Prostate gland (tissue), 2 donors: ENCODE results near the gene ASPDH. TPM values are rescaled to one million over a fixed set of nuclear protein-coding genes. Genes with fewer than 3 reads are reported as not detected.

Experiments used
- DNase-seq: peaks from one replicate; pipeline ENCODE4 v3.0.0-alpha.2; 2019; ENCODE audit warnings: low spot score
- H3K27ac ChIP-seq, 2 donors: fragments of 200-600 bp; sonication (generic); 2 replicates each; pipeline ENCODE4 v1.5.1; 2017 to 2019
- H3K27me3 ChIP-seq: fragments of 200-600 bp; sonication (generic); replicated peaks from 2 replicates; pipeline ENCODE4 v1.5.1; 2019; ENCODE audit not compliant: insufficient read depth
- H3K36me3 ChIP-seq, 2 donors: fragments of 200-600 bp; sonication (generic); 1 replicate in 1 of 2; 2 replicates in 1 of 2; pipeline versions ENCODE4 v1.5.1 to v1.8.1; 2017 to 2019
- H3K4me1 ChIP-seq: fragments of 200-600 bp; sonication (generic); replicated peaks from 2 replicates; pipeline ENCODE4 v1.5.1; 2019
- H3K4me3 ChIP-seq, 2 donors: fragments of 200-600 bp; sonication (generic); 2 replicates each; pipeline ENCODE4 v1.5.1; 2017 to 2019
- H3K9me3 ChIP-seq: fragments of 200-600 bp; sonication (generic); 2 replicates; pipeline ENCODE4 v1.5.1; 2017
- CTCF ChIP-seq, 4 experiments: fragments of 200-600 bp in 2 of 4; fragments of 450-650 bp in 2 of 4; sonication (generic) in 2 of 4; IDR thresholded peaks; 1 replicate in 3 of 4; 2 replicates in 1 of 4; pipeline ENCODE4 v1.5.1; 2016 to 2019; ENCODE audit warnings: antibody characterized with exemption in 4 of 4, mild to moderate bottlenecking in 2 of 4, moderate library complexity in 2 of 4
- POLR2A ChIP-seq: fragments of 450-650 bp; IDR thresholded peaks from one replicate; pipeline ENCODE4 v1.6.1; 2016; ENCODE audit warnings: antibody characterized with exemption, mild to moderate bottlenecking
- POLR2AphosphoS5 ChIP-seq: sonication (generic); formaldehyde crosslinking; IDR thresholded peaks from one replicate; pipeline ENCODE4 v1.6.1; 2017; ENCODE audit warnings: antibody characterized with exemption
- WGBS: methylation state at CpG from one replicate; pipeline ENCODE4 v1.1.5; 2018; 5-methylcytosine and 5-hydroxymethylcytosine counted together
- intact Hi-C: fragments of 100-400 bp; cut with DNase I; formaldehyde crosslinking; loops from one replicate; pipeline ENCODE4 v1.14.2; 2022
- total RNA-seq, 2 donors: library from RNA; depleted of rRNA; stranded (reverse); fragments of >200 nt; gene quantifications; one replicate each; pipeline ENCODE4 v1.1.0, GENCODE V29; 2016

The ASPDH gene
- total RNA-seq, 2 donors from 2014 or later = not detected

- WGBS = 92% methylated on average over 17 of the region's 17 CpGs
- Histone ChIP-seq H3K36me3 (peaks cover 0 to 16% of the 10 kb centered on the region in 2 donors), H3K4me3 (no peak overlapping the region), H3K4me1 (peaks cover 4% of the 10 kb centered on the region), H3K27ac (no peak overlapping the region), H3K27me3 (no peaks in the 10 kb centered on the region), H3K9me3 (no peaks in the 10 kb centered on the region)
- no peak for TF ChIP-seq POLR2AphosphoS5
- TF ChIP-seq CTCF (IDR thresholded peaks at IDR 0.05) = no peak
- no peak for TF ChIP-seq POLR2A
- DNase-seq = no peak
- intact Hi-C loops = no loop called here
These were observed 35.8 kb downstream of the ASPDH start for GRCh38 chr19:50477751-50478515.

- peak overlapping the region; percentile 89 to 91 for H3K4me3 ChIP-seq
- DNase-seq = no peak
- H3K27me3 ChIP-seq = no peaks in the 10 kb centered on the region
- H3K27ac ChIP-seq = peak overlapping the region; percentile 72 to 75
- WGBS = 12% methylated on average over 20 of the region's 20 CpGs
- peaks cover 4% of the 10 kb centered on the region for H3K4me1 ChIP-seq
- H3K9me3 ChIP-seq = no peaks in the 10 kb centered on the region
- no peak for TF ChIP-seq POLR2AphosphoS5
- no peak for TF ChIP-seq CTCF (IDR thresholded peaks at IDR 0.05)
- no peak for TF ChIP-seq POLR2A
- intact Hi-C loops = no loop called here
- H3K36me3 ChIP-seq = peaks cover 0 to 16% of the 10 kb centered on the region in 2 donors
These were observed 36.8 kb downstream of the ASPDH start for GRCh38 chr19:50476907-50477238.

GRCh38 chr19:50476224-50476906 lies 37.3 kb downstream of the ASPDH start, which contains the start of the genes EMC10 and GARIN5A:
Gene EMC10 (plus strand): TSS chr19:50476507. CDS start chr19:50476545, 38 bp downstream.
Gene GARIN5A (minus strand): TSS chr19:50476848. CDS start chr19:50476388, 460 bp downstream.
- Histone ChIP-seq H3K27me3 (no peaks in the 10 kb centered on the region), H3K36me3 (peaks cover 0 to 16% of the 10 kb centered on the region in 2 donors), H3K4me1 (peaks cover 4% of the 10 kb centered on the region), H3K4me3 (peak within 1 kb of the TSS; percentile 89 to 91), H3K27ac (peak within 1 kb of the TSS; percentile 72 to 75), H3K9me3 (no peaks in the 10 kb centered on the region)
- intact Hi-C loops = no loop called here
- TF ChIP-seq CTCF (IDR thresholded peaks at IDR 0.05) (peak in 1 of 4 experiments; percentile 26), POLR2A (peak; percentile 47), POLR2AphosphoS5 (peak; percentile 98)
- peak; percentile 83 for DNase-seq
- 2% methylated on average over 42 of the region's 58 CpGs for WGBS

- Histone ChIP-seq H3K9me3 (no peaks in the 10 kb centered on the region), H3K27ac (peak overlapping the region; percentile 72 to 75), H3K27me3 (no peaks in the 10 kb centered on the region), H3K4me3 (peak overlapping the region; percentile 89 to 91), H3K4me1 (peaks cover 4% of the 10 kb centered on the region), H3K36me3 (peaks cover 0 to 12% of the 10 kb centered on the region in 2 donors)
- DNase-seq = no peak
- WGBS = 74% methylated on average over 29 of the region's 29 CpGs
- TF ChIP-seq POLR2A (no peak), POLR2AphosphoS5 (no peak), CTCF (IDR thresholded peaks at IDR 0.05) (no peak)
- intact Hi-C loops = no loop called here
These were observed 37.9 kb downstream of the ASPDH start for GRCh38 chr19:50475736-50476223.
